Stomach (tissue), 9 donors: ENCODE data around the gene HHLA2. TPM values are rescaled to one million over a fixed set of nuclear protein-coding genes. Genes with fewer than 3 reads are reported as not detected.
"Not testable (repeated sequence)": the region's sequence is repeated elsewhere in the genome, so short reads cannot be mapped to it uniquely, and the experiment has no call there.

Source experiments
- DNase-seq, 2 donors: peaks; one replicate each; pipeline versions ENCODE4 v3.0.0 to v3.0.0-alpha.2; 2013 to 2019
- H3K27ac ChIP-seq, 5 donors: fragments of 200-600 bp in 4 of 5; sonication (generic) in 4 of 5; one replicate each; pipeline ENCODE4 v1.5.1; 2013 to 2019; ENCODE audit warnings: mild to moderate bottlenecking in 1 of 5, moderate library complexity in 1 of 5
- H3K27me3 ChIP-seq, 3 donors: fragments of 200-600 bp; sonication (generic); one replicate each; pipeline ENCODE4 v1.5.1; 2017 to 2019; ENCODE audit warnings: mixed run types in 1 of 3
- H3K36me3 ChIP-seq, 4 donors: fragments of 200-600 bp; sonication (generic); 1 replicate in 3 of 4; 2 replicates in 1 of 4; pipeline ENCODE4 v1.5.1; 2016 to 2019
- H3K4me1 ChIP-seq, 4 donors: fragments of 200-600 bp; sonication (generic); one replicate each; pipeline ENCODE4 v1.5.1; 2016 to 2019
- H3K4me3 ChIP-seq, 4 donors: fragments of 200-600 bp; sonication (generic) in 3 of 4; one replicate each; pipeline ENCODE4 v1.5.1; 2016 to 2019; ENCODE audit warnings: mild to moderate bottlenecking in 1 of 4
- H3K9me3 ChIP-seq, 4 donors: fragments of 200-600 bp; sonication (generic); one replicate each; pipeline ENCODE4 v1.5.1; 2016 to 2019
- CTCF ChIP-seq, 7 experiments: fragments of 450-650 bp in 4 of 7; fragments of 200-600 bp in 3 of 7; sonication (generic) in 3 of 7; IDR thresholded peaks; one replicate each; pipeline ENCODE4 v1.5.1; 2016 to 2019; ENCODE audit warnings: antibody characterized with exemption in 7 of 7, control low read depth in 2 of 7, mild to moderate bottlenecking in 1 of 7
- EP300 ChIP-seq: sonication (generic); formaldehyde crosslinking; IDR thresholded peaks from one replicate; pipeline ENCODE4 v1.6.1; 2017; ENCODE audit warnings: antibody characterized with exemption
- POLR2A ChIP-seq, 4 donors: fragments of 450-650 bp; IDR thresholded peaks; one replicate each; pipeline ENCODE4 v1.6.1; 2016; ENCODE audit warnings: antibody characterized with exemption in 4 of 4, control low read depth in 2 of 4, mild to moderate bottlenecking in 1 of 4, moderate library complexity in 1 of 4
- POLR2AphosphoS5 ChIP-seq, 3 donors: sonication (generic); formaldehyde crosslinking; IDR thresholded peaks; one replicate each; pipeline ENCODE4 v1.6.1; 2016; ENCODE audit warnings: antibody characterized with exemption in 3 of 3
- WGBS, 5 donors: extraction: QIAGEN DNeasy Blood & Tissue Kit in 3 of 5; methylation state at CpG; one replicate each; pipeline versions ENCODE4 v1.1.5 to v1.1.7; 2013 to 2018; 5-methylcytosine and 5-hydroxymethylcytosine counted together
- intact Hi-C: fragments of 100-400 bp; cut with DNase I; formaldehyde crosslinking; loops from one replicate; pipeline ENCODE4 v1.15.1; 2023; ENCODE audit warnings: low total_unique reads
- polyA plus RNA-seq, 3 donors: library from polyadenylated mRNA; stranded (reverse); fragments of 200-250 nt; gene quantifications; one replicate each; pipeline ENCODE4 v1.2.3, GENCODE V29; 2013
- total RNA-seq, 5 donors: library from RNA; depleted of rRNA; stranded (reverse); fragments of >200 nt; gene quantifications; one replicate each; pipeline versions ENCODE4 v1.1.0 to v1.2.3, GENCODE V29; 2014 to 2016
- donor health status: healthy with polysubstance abuse.
- donor health status: Bipolar disorder and iron deficiency.
- donor health status: healthy.

Gene HHLA2
- total and polyA plus RNA-seq, 8 donors: 0.23 to 18.8 (median 2.7) TPM; not detected in 1

GRCh38 chr3:108255131-108255530 is 41.2 kb upstream of the HHLA2 start:
- Histone ChIP-seq H3K27me3 (no peaks in the 10 kb centered on the region), H3K4me1 (no peaks in the 10 kb centered on the region), H3K4me3 (no peak overlapping the region), H3K27ac (no peak overlapping the region), H3K36me3 (no peaks in the 10 kb centered on the region), H3K9me3 (no peaks in the 10 kb centered on the region)
- TF ChIP-seq CTCF (IDR thresholded peaks at IDR 0.05): no peak
- TF ChIP-seq POLR2AphosphoS5 (IDR thresholded peaks at IDR 0.05): no peak
- no peak for TF ChIP-seq POLR2A (IDR thresholded peaks at IDR 0.05)
- no peak for TF ChIP-seq EP300
- no peak for DNase-seq
- intact Hi-C loops: no loop called here

DNA sequence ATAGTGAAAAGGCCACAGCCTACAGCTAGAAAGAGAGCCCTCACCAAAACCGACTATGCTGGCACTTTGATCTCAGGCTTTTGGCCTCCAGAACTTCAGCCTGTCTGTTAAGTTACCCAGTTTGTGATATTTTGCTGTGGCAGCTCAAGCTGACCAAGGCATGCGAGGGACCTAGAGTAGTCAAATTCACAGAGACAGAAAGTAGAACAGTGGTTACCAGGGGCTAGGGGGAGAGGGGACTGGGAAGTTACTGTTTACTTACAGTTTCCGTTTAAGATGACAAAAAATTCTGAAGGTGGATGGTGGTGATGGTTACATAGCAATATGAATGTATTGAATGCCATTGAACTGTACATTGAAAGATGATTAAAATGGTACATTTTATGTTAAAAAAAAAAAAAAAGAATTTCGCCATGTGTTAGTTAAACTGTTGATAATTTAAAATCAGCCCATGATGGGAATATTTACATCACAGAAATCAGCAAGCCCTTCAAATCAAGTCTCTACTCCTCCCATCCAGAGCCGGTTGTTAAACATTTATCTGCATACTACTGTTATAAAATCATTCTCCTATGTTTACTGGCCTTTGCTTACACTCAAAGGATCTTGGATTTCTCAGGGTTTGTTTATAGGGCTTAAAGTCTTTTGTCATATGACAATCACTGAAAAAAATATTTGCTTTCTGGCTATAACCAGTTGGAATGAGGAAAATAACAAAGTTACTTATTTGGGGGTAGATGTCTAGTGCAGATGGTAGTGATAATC is 31.6 kb upstream of the HHLA2 start:
- H3K36me3 ChIP-seq, H3K27ac ChIP-seq, H3K9me3 ChIP-seq, H3K4me1 ChIP-seq, H3K4me3 ChIP-seq, DNase-seq, intact Hi-C loops, H3K27me3 ChIP-seq: not testable (repeated sequence)
- 64 to 74% (median 70%) methylated on average over 4 to 5 of the region's 5 CpGs for WGBS, 5 donors

DNA sequence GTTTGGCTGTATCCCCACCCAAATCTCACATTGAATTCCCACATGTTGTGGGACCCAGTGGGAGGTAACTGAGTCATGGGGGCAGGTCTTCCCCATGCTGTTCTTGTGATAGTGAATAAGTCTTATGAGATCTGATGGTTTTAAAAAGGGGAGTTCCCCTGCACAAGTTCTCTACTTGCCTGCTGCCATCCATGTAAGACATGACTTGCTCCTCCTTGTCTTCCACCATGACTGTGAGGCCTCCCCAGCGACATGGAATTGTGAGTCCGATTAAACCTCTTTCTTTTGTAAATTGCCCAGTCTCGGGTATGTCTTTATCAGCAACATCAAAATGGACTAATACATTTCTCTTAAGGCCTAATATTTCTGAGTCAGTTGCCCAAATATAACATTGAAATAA is 28.1 kb upstream of the HHLA2 start:
- H3K27ac ChIP-seq, DNase-seq, H3K27me3 ChIP-seq, H3K9me3 ChIP-seq, H3K36me3 ChIP-seq, intact Hi-C loops, H3K4me1 ChIP-seq, H3K4me3 ChIP-seq: not testable (repeated sequence)
- 94 to 98% (median 98%) methylated on average over 3 of the region's 3 CpGs for WGBS, 5 donors

- no peaks in the 10 kb centered on the region for H3K27me3 ChIP-seq
These were observed 24.7 kb upstream of the HHLA2 start for GRCh38 chr3:108271626-108272025.

DNA sequence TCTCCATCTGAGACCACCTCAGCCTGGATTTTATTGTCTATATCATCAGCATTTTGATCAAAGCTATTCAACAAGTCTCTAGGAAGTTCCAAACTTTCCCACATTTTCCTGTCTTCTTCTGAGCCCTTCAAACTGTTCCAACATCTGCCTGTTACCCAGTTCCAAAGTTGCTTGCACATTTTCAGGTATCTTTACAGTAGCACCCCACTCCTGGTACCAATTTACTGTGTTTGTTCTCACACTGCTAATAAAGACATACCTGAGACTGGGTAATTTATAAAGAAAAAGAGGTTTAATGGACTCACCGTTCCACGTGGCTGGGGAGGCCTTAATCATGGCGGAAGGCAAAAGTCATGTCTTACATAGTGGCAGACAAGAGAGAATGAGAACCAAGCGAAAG is 17.3 kb upstream of the HHLA2 start:
- WGBS, 5 donors: 71 to 94% (median 81%) methylated on average over 4 of the region's 4 CpGs
- H3K27me3 ChIP-seq, H3K4me3 ChIP-seq, H3K36me3 ChIP-seq, H3K27ac ChIP-seq, H3K4me1 ChIP-seq, DNase-seq, intact Hi-C loops: not testable (repeated sequence)
- peaks cover 7 to 26% (median 21%) of the 10 kb centered on the region in 4 donors for H3K9me3 ChIP-seq

More at GRCh38 chr3:108271626-108272025, 24.7 kb upstream of the HHLA2 start:
- H3K9me3 ChIP-seq: no peaks in the 10 kb centered on the region
- H3K27ac ChIP-seq: no peak overlapping the region
- TF ChIP-seq EP300: no peak
- TF ChIP-seq POLR2AphosphoS5 (IDR thresholded peaks at IDR 0.05): no peak
- no peak for TF ChIP-seq CTCF (IDR thresholded peaks at IDR 0.05)
- no peak for TF ChIP-seq POLR2A (IDR thresholded peaks at IDR 0.05)
- H3K4me1 ChIP-seq: no peaks in the 10 kb centered on the region
- no peaks in the 10 kb centered on the region for H3K36me3 ChIP-seq
- no peak for DNase-seq
- intact Hi-C loops: no loop called here
- WGBS, 5 donors: 39 to 91% (median 53%) methylated on average over 2 of the region's 2 CpGs
- H3K4me3 ChIP-seq: no peak overlapping the region

GRCh38 chr3:108280476-108280875 is 15.9 kb upstream of the HHLA2 start:
- H3K4me1 ChIP-seq: no peaks in the 10 kb centered on the region
- H3K27ac ChIP-seq: no peak overlapping the region
- H3K36me3 ChIP-seq: no peaks in the 10 kb centered on the region
- intact Hi-C loops: no loop called here
- peaks cover 7 to 26% (median 21%) of the 10 kb centered on the region in 4 donors for H3K9me3 ChIP-seq
- no peak for DNase-seq
- TF ChIP-seq CTCF (IDR thresholded peaks at IDR 0.05) (no peak), POLR2A (IDR thresholded peaks at IDR 0.05) (no peak), EP300 (no peak), POLR2AphosphoS5 (IDR thresholded peaks at IDR 0.05) (no peak)
- H3K27me3 ChIP-seq: no peaks in the 10 kb centered on the region
- H3K4me3 ChIP-seq: no peak overlapping the region
